Suppressor macrophage treated with lipopolysaccharide for 4 hours (primary cell): Measurements from ENCODE around the gene PRPSAP1.

Experiments
- DNase-seq: peaks from one replicate; pipeline ENCODE4 v3.0.0-alpha.2; 2020

Gene PRPSAP1, protein sequence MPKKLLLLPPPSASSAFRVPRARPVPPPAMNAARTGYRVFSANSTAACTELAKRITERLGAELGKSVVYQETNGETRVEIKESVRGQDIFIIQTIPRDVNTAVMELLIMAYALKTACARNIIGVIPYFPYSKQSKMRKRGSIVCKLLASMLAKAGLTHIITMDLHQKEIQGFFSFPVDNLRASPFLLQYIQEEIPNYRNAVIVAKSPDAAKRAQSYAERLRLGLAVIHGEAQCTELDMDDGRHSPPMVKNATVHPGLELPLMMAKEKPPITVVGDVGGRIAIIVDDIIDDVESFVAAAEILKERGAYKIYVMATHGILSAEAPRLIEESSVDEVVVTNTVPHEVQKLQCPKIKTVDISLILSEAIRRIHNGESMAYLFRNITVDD

DNA sequence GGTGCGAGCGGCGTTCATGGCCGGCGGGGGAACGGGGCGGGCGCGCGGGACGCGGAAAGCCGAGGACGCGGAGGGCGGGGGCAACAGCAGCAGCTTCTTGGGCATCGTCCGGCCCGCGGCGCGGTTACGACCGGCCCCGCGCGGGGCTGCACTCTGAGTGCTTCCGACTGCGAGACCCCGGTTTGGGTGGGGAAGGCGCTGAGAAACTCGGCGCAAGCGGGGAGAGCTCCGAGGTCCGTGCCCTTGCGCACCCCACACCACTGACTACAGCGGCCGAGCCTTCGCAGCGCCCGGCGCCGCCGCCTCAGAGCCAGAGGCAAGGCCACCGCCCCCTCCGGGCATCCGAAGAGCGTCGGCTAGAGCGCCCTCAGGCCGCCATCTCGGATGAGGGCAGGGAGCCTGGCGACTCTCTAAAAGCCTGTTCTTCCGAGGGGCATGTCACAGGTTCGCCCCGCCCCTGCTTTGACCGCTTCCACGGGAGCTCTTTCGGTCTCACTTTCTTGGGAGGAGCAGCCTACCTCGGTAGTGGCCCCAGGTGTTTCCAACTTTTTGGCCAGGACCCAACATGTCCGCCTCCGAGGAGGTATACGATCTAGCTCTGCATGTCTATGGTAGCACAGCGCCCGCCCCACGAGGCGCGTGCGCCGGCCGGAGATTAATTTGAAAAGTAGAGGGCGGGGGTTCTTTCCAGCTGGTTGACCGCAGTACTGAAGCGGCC lies at the start of gene PRPSAP1:
Gene PRPSAP1 (minus strand): TSS at position 318 of the 718 bp plus-strand sequence. CDS start 213 bp downstream, at position 105.
- peak; percentile 94 for DNase-seq

GRCh38 chr17:76402711-76403110 lies 49.0 kb upstream of the PRPSAP1 start:
- DNase-seq = no peak

- no peak for DNase-seq
Measured at GRCh38 chr17:76399175-76400172, 45.8 kb upstream of the PRPSAP1 start.

- DNase-seq = no peak
Measured at GRCh38 chr17:76398523-76399174, 44.9 kb upstream of the PRPSAP1 start.

DNA sequence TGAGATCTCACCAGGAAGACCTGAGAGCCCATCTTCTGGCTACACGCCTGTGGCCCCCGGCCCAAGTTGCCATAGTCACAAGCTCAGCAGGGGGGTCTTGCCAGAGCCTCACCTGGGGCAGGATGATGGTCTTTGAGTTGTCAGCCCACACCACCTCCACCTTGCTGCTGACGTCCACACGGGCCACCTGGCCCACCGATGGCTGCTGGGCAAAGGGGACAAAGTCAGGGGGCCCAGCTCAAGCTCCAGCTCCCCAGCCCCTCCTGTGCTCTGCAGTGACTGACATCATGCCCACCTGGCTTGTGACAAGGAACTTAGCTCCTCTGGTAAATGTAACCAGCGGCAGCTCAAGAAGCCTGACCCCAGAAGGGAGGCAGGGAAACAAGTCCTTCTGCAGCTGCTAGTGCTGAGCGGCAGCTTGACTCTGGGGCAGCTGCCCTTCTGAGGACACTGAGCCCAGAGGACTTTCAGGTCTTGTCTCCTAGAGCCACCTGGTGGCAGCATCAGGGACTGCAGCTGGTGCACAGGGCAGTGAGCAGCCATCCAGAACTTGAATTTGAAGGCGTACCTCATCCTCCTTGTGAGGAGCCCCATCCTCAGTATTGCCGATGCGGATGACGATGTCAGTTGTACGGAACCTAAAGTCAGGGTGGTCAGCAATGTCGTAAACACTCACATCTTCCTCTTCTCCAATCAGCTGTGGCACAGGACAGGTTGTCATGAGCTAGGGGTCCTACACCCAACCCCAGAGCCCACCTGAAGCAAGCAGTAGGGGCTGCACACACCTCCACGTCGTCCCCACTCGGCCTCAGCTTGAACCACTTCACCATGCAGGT lies 44.2 kb upstream of the PRPSAP1 start:
- peak; percentile 92 for DNase-seq

- DNase-seq = no peak
Measured at GRCh38 chr17:76397184-76397583, 43.5 kb upstream of the PRPSAP1 start.

GRCh38 chr17:76395980-76396379 lies 42.3 kb upstream of the PRPSAP1 start:
- DNase-seq = no peak

- no peak for DNase-seq
Measured at GRCh38 chr17:76394166-76394565, 40.5 kb upstream of the PRPSAP1 start.

DNA sequence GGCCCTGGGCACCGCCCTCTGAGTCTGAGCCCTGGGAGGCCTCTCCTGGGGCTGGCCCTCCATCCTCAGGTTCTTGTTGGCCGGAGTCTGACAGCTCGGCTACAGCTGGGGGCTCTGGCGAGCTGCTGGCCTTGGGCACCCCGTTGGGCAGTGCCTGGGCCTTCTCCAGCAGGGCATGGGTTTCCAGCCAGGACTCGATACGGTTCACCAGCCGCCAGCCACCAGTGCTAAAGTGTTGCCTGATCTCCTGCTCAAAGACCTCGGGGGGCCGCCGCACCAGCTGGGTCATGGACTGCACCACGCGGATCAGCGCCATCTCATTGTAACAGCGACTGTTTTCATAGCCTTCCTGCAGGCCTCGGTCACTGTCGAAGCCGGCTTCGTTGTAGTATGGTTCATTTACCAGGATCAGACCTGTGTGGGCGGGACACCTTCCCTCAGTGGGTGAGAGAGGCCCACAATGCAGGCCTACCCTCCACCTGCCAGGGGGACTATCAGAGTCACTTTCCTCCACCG lies 37.5 kb upstream of the PRPSAP1 start:
- no peak for DNase-seq

DNA sequence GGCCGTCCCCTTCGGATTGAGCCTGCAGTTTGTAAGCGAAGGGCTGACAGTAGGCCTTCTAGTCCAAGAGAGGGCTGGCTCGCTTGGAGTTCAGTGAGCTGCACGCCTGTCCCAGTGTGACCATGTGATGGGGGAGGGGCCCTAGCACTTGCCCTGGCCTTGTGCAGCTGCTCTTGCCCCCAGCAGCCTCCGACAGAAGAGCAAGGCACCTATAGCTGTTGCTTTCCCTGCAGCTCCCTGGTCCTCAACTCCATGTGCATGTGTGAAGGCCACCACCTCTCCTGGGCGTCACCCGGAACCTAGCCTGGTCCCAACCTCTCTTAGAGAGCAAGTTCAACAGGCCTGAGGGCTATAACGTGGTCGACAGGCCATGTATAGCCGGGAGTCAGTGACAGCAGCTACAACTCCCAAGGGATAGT lies 36.3 kb upstream of the PRPSAP1 start:
- DNase-seq = no peak

- no peak for DNase-seq
Measured at GRCh38 chr17:76388966-76389888, 35.5 kb upstream of the PRPSAP1 start.

- DNase-seq = no peak
Measured at GRCh38 chr17:76386966-76387765, 33.5 kb upstream of the PRPSAP1 start.

DNA sequence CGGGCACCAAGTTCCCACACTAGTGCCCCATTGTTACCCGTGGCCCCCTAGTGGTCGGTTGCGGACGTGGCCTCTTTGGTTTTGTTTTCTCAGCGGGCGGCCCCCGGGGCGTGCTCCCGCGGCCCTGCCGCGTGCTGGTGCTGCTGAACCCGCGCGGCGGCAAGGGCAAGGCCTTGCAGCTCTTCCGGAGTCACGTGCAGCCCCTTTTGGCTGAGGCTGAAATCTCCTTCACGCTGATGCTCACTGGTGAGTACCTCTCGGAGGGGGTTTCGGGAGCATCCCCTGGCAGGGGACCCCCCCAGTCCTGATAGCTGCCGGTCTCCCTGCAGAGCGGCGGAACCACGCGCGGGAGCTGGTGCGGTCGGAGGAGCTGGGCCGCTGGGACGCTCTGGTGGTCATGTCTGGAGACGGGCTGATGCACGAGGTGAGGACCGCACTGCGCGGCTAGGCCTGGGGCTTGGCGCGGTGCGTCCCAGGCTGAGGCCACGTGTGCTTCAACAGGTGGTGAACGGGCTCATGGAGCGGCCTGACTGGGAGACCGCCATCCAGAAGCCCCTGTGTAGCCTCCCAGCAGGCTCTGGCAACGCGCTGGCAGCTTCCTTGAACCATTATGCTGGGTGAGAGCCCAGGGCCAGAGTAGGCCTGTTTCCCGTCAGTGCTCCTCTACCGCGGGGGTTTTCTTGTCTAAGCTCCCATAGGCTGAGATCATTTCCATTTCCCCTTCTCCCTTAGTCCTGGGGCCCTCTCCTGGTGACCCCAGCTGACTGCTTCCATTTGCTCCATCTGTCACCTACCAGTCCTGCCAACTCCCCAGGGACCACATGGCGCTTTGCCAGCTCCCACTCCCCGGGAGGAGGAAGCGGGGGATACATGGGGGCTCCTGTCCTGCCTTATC lies 32.4 kb upstream of the PRPSAP1 start:
- DNase-seq = peak; percentile 94

- DNase-seq = peak; percentile 92
Measured at GRCh38 chr17:76384987-76385891, 31.5 kb upstream of the PRPSAP1 start.

DNA sequence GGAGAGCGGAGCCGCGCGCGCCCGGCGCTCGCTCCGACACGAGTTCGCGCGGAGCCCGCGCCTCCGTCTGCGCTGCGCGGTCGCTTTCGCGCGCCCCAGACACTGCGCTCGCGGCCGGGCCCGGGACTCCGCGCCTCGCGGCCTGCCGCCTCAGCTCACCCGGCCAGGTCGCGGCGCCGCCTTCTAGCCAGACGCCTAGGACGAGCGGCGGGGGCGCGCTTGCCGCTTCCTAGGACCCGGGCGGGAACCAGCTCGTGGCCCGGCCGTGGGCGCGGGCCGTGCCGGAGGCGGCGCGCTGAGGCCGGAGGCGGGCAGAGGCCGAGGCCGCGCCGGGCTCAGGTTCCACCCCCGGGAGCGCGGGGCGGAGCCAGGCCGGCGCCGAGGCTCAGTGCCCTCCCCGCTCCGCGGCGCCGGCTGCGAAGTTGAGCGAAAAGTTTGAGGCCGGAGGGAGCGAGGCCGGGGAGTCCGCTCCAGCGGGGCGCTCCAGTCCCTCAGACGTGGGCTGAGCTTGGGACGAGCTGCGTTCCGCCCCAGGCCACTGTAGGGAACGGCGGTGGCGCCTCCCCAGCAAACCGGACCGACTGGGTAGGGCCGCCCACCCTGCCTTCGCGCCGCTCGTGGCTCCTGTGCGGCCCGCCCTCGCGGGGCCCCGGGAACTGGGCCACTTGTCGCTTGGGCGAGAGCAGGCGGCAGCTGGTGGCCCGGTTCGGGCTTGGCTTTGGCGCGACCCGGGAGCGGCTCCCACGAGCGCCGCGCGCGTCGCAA lies 30.7 kb upstream of the PRPSAP1 start, which contains the start of gene SPHK1:
Gene SPHK1 (plus strand): TSS at position 388 of the 765 bp plus-strand sequence. CDS start 1,036 bp downstream, outside the sequence.
- peak; percentile 91 for DNase-seq
